ENCODE data around the gene ID1. TPM values are rescaled to one million over a fixed set of nuclear protein-coding genes. Genes with fewer than 3 reads are reported as not detected.

ID1 gene
- total and polyA plus RNA-seq, 2 of the 13 experiments (the other 11 are each of a cell fraction or from before 2014, with no cell fraction given): 320 to 419 TPM

DNA sequence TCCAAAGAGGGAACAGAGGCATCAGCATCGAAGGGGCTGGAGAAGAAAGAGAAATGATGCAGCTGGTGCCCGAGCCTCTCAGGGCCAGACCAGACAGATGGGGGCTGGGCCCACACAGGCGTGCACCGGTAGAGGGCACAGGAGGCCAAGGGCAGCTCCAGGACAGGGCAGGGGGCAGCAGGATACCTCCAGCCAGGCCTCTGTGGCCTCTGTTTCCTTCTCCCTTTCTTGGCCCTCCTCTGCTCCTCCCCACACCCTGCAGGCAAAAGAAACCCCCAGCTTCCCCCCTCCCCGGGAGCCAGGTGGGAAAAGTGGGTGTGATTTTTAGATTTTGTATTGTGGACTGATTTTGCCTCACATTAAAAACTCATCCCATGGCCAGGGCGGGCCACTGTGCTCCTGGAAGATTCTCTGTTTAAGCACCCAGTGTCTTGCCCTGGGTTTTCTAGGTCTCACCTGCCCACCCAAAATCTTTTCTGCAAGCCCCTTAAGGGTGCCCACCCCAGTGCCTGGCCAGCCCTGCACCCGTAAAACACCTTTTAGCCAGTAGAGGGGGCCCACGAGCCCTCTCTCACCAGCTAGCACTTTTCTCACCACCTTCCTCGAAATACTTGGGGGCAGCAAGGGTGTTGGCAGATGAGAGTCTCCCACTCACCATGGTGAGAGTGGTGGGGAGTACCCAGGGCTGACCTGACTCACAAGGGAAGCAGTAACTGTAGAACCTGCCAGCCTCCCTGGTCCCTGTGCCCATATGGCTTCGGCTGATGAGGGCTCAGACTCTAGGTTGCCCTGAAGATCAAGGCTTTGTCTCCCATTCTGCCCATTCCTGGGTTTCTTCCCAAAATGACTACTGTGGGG is 35.7 kb upstream of the ID1 start (continued):
- TF ChIP-seq ZBTB43 (CRISPR knock-in tag; conservative IDR thresholded peaks at IDR 0.05): peak; percentile 66; the same call in 1 of the 2 replicates
- no peak for TF ChIP-seq CBX1 (IDR thresholded peaks at IDR 0.05; ENCODE audit: low read depth)
- 0 out of 2 replicates have a peak, but pooled peaks have one; percentile 72 for TF ChIP-seq ZNF354B (CRISPR knock-in tag; IDR thresholded peaks at IDR 0.05)
- peak; percentile 76 for TF ChIP-seq RARA (CRISPR knock-in tag; IDR thresholded peaks at IDR 0.05)
- TF ChIP-seq ZMYM4 (CRISPR knock-in tag; IDR thresholded peaks at IDR 0.05): 0 out of 2 replicates have a peak, but pooled peaks have one; percentile 31
- no peak for TF ChIP-seq ZNF441 (CRISPR knock-in tag; IDR thresholded peaks at IDR 0.05; ENCODE audit: borderline replicate concordance)
- no peak for TF ChIP-seq PLRG1 (conservative IDR thresholded peaks at IDR 0.05)
- TF ChIP-seq KLF9 (CRISPR knock-in tag; IDR thresholded peaks at IDR 0.05; ENCODE audit: low read depth): no peak
- no peak for TF ChIP-seq MZF1 (CRISPR knock-in tag; IDR thresholded peaks at IDR 0.05; ENCODE audit: borderline replicate concordance)
- peak; percentile 49; the same call in 1 of the 2 replicates for TF ChIP-seq MEIS1 (CRISPR knock-in tag; IDR thresholded peaks at IDR 0.05; ENCODE audit: borderline replicate concordance)
- no peak for TF ChIP-seq ZNF333 (CRISPR knock-in tag; IDR thresholded peaks at IDR 0.05; ENCODE audit: borderline replicate concordance)
- TF ChIP-seq POLR2G (IDR thresholded peaks at IDR 0.05; ENCODE audit: low read depth, low read length): peak; percentile 53
- TF ChIP-seq, protein P1, sequence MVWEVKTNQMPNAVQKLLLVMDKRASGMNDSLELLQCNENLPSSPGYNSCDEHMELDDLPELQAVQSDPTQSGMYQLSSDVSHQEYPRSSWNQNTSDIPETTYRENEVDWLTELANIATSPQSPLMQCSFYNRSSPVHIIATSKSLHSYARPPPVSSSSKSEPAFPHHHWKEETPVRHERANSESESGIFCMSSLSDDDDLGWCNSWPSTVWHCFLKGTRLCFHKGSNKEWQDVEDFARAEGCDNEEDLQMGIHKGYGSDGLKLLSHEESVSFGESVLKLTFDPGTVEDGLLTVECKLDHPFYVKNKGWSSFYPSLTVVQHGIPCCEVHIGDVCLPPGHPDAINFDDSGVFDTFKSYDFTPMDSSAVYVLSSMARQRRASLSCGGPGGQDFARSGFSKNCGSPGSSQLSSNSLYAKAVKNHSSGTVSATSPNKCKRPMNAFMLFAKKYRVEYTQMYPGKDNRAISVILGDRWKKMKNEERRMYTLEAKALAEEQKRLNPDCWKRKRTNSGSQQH (CRISPR knock-in tag; IDR thresholded peaks at IDR 0.05; ENCODE audit: low read depth): no peak
- TF ChIP-seq SAP130 (CRISPR knock-in tag; IDR thresholded peaks at IDR 0.05; ENCODE audit: low read depth): peak; percentile 42
- TF ChIP-seq FOXA1 (IDR thresholded peaks at IDR 0.05): no peak
- no peak; the same call in 1 of the 2 replicates for TF ChIP-seq FOXA1 (CRISPR knock-in tag; IDR thresholded peaks at IDR 0.05)
- no peak for TF ChIP-seq ATF3 (CRISPR knock-in tag; IDR thresholded peaks at IDR 0.05)
- TF ChIP-seq ZFP91 (CRISPR knock-in tag; IDR thresholded peaks at IDR 0.05; ENCODE audit: borderline replicate concordance): peak; percentile 70; the same call in 1 of the 2 replicates
- no peak for TF ChIP-seq ZBTB25 (CRISPR knock-in tag; IDR thresholded peaks at IDR 0.05)
- TF ChIP-seq ZC3H13 (CRISPR knock-in tag; IDR thresholded peaks at IDR 0.05): peak; percentile 29; the same call in 1 of the 2 replicates
- TF ChIP-seq ZNF772 (CRISPR knock-in tag; IDR thresholded peaks at IDR 0.05): peak; percentile 79; the same call in 1 of the 2 replicates
- TF ChIP-seq ZNF3 (CRISPR knock-in tag; IDR thresholded peaks at IDR 0.05): no peak

Data from HepG2 (cell line).